GM21367 (cell line): ENCODE results near the gene POLR2M.

Experiments
- ATAC-seq: cut with Tn5 transposase; IDR thresholded peaks from one replicate; pipeline ENCODE4 v1.9.1; 2021; ENCODE audit not compliant: unreplicated experiment

POLR2M gene

GRCh38 chr15:57691082-57691481, 15.4 kb upstream of the POLR2M start:
- no peak for ATAC-seq

GRCh38 chr15:57692709-57693108, 13.8 kb upstream of the POLR2M start:
- ATAC-seq = no peak

- no peak for ATAC-seq
Observed at GRCh38 chr15:57694279-57694678, 12.2 kb upstream of the POLR2M start.

GRCh38 chr15:57696146-57696545, 10.4 kb upstream of the POLR2M start:
- ATAC-seq = no peak

- ATAC-seq = no peak
Observed at GRCh38 chr15:57697588-57697987, 8.9 kb upstream of the POLR2M start.

- no peak for ATAC-seq
Observed at GRCh38 chr15:57698243-57698642, 8.3 kb upstream of the POLR2M start.

- ATAC-seq = no peak
Observed at GRCh38 chr15:57698991-57699390, 7.5 kb upstream of the POLR2M start.

GRCh38 chr15:57703387-57703786, 3.1 kb upstream of the POLR2M start:
- ATAC-seq = no peak

GRCh38 chr15:57704441-57704840, 2.1 kb upstream of the POLR2M start:
- ATAC-seq = no peak

- no peak for ATAC-seq
Observed at GRCh38 chr15:57705746-57706404, 639 bp upstream of the POLR2M start.

- ATAC-seq = no peak
Observed at GRCh38 chr15:57708047-57708446, 1.5 kb downstream of the POLR2M start.

GRCh38 chr15:57718309-57718708, 11.8 kb downstream of the POLR2M start:
- no peak for ATAC-seq

GRCh38 chr15:57720867-57721266, 14.4 kb downstream of the POLR2M start:
- ATAC-seq = no peak

- no peak for ATAC-seq
Observed at GRCh38 chr15:57726411-57726810, 19.9 kb downstream of the POLR2M start.

GRCh38 chr15:57727031-57727430, 20.5 kb downstream of the POLR2M start:
- ATAC-seq = no peak

GRCh38 chr15:57728436-57728835, 21.9 kb downstream of the POLR2M start:
- ATAC-seq = no peak

- ATAC-seq = no peak
Observed at GRCh38 chr15:57730876-57731275, 24.4 kb downstream of the POLR2M start.

GRCh38 chr15:57731530-57732103, 25.1 kb downstream of the POLR2M start:
- no peak for ATAC-seq

GRCh38 chr15:57732526-57733331, 26.2 kb downstream of the POLR2M start:
- no peak for ATAC-seq

- ATAC-seq = no peak
Observed at GRCh38 chr15:57734860-57735259, 28.3 kb downstream of the POLR2M start.

- no peak for ATAC-seq
Observed at GRCh38 chr15:57735431-57735830, 28.9 kb downstream of the POLR2M start.

- ATAC-seq = no peak
Observed at GRCh38 chr15:57735891-57736290, 29.4 kb downstream of the POLR2M start.
